Measurements from ENCODE around the gene JCAD.

The JCAD gene

GRCh38 chr10:30046476-30046875 is 12.9 kb downstream of the JCAD start:
- no peak for DNase-seq (ENCODE audit: low spot score)

GRCh38 chr10:30045961-30046360 is 13.4 kb downstream of the JCAD start:
- DNase-seq (ENCODE audit: low spot score), result no peak

GRCh38 chr10:30043476-30044270 is 15.7 kb downstream of the JCAD start:
- DNase-seq (ENCODE audit: low spot score), result no peak

- DNase-seq (ENCODE audit: low spot score), result no peak
These were observed 16.6 kb downstream of the JCAD start for GRCh38 chr10:30042820-30043219.

GRCh38 chr10:30041196-30042105 is 17.9 kb downstream of the JCAD start:
- DNase-seq (ENCODE audit: low spot score), result no peak

GRCh38 chr10:30040597-30040996 is 18.8 kb downstream of the JCAD start:
- DNase-seq (ENCODE audit: low spot score), result no peak

GRCh38 chr10:30039988-30040387 is 19.4 kb downstream of the JCAD start:
- no peak for DNase-seq (ENCODE audit: low spot score)

- no peak for DNase-seq (ENCODE audit: low spot score)
These were observed 19.8 kb downstream of the JCAD start for GRCh38 chr10:30039567-30039966.

GRCh38 chr10:30038781-30039536 is 20.4 kb downstream of the JCAD start:
- no peak for DNase-seq (ENCODE audit: low spot score)

GRCh38 chr10:30037620-30038336 is 21.6 kb downstream of the JCAD start:
- no peak for DNase-seq (ENCODE audit: low spot score)

- no peak for DNase-seq (ENCODE audit: low spot score)
These were observed 22.6 kb downstream of the JCAD start for GRCh38 chr10:30036811-30037210.

- DNase-seq (ENCODE audit: low spot score), result no peak
These were observed 23.0 kb downstream of the JCAD start for GRCh38 chr10:30036341-30036740.

- DNase-seq (ENCODE audit: low spot score), result no peak
These were observed 24.8 kb downstream of the JCAD start for GRCh38 chr10:30034433-30035137.

- DNase-seq (ENCODE audit: low spot score), result no peak
These were observed 27.3 kb downstream of the JCAD start for GRCh38 chr10:30032125-30032524.

GRCh38 chr10:30029872-30030256 is 29.5 kb downstream of the JCAD start:
- no peak for DNase-seq (ENCODE audit: low spot score)

- DNase-seq (ENCODE audit: low spot score), result no peak
These were observed 30.1 kb downstream of the JCAD start for GRCh38 chr10:30029164-30029871.

GRCh38 chr10:30028738-30029030 is 30.7 kb downstream of the JCAD start:
- no peak for DNase-seq (ENCODE audit: low spot score)

- DNase-seq (ENCODE audit: low spot score), result no peak
These were observed 31.2 kb downstream of the JCAD start for GRCh38 chr10:30028006-30028737.

- no peak for DNase-seq (ENCODE audit: low spot score)
These were observed 32.1 kb downstream of the JCAD start for GRCh38 chr10:30027057-30028005.

All from ecto neural progenitor cell (in vitro differentiated cells).